ENCODE measurements around the gene EEA1. TPM values are rescaled to one million over a fixed set of nuclear protein-coding genes. Genes with fewer than 3 reads are reported as not detected.

The EEA1 gene
- total and polyA plus RNA-seq, 10 of the 15 experiments (the other 5 are each of a cell fraction or from before 2014, with no cell fraction given): 5.5 to 40.3 (median 13.5) TPM

- TF ChIP-seq CREB1 (IDR thresholded peaks at IDR 0.05; ENCODE audit: low read depth): peak; percentile 37; the same call in 1 of the 2 replicates
- peak; percentile 28 for TF ChIP-seq CUX1 (IDR thresholded peaks at IDR 0.05; ENCODE audit: insufficient replicate concordance, low read depth, low read length)
- TF ChIP-seq RUNX3 (IDR thresholded peaks at IDR 0.05; ENCODE audit: low read length): peak; percentile 67
- TF ChIP-seq ZNF592 (IDR thresholded peaks at IDR 0.05): no peak
- no peak for TF ChIP-seq BCL3 (IDR thresholded peaks at IDR 0.05; ENCODE audit: borderline replicate concordance, insufficient read depth, low read depth, low read length, poor library complexity, severe bottlenecking)
- TF ChIP-seq NFXL1 (IDR thresholded peaks at IDR 0.05; ENCODE audit: borderline replicate concordance): no peak
- 0 out of 2 replicates have a peak, but pooled peaks have one; percentile 34 for TF ChIP-seq PKNOX1 (IDR thresholded peaks at IDR 0.05)
- no peak for TF ChIP-seq ZNF274 (IDR thresholded peaks at IDR 0.05; ENCODE audit: insufficient read depth, insufficient read length)
- TF ChIP-seq ESRRA (IDR thresholded peaks at IDR 0.05; ENCODE audit: low read length): no peak
- TF ChIP-seq CEBPZ (IDR thresholded peaks at IDR 0.05; ENCODE audit: low read depth, low read length): no peak
- no peak for TF ChIP-seq BHLHE40 (IDR thresholded peaks at IDR 0.05; ENCODE audit: borderline replicate concordance in 1 of 2, low read depth in 2 of 2, low read length in 1 of 2)
Observed at GRCh38 chr12:92769124-92769901, 159.8 kb downstream of the EEA1 start (continued).
